Fibroblast of lung (primary cell): Measurements from ENCODE around the gene S100A14. TPM values are rescaled to one million over a fixed set of nuclear protein-coding genes. Genes with fewer than 3 reads are reported as not detected.
A peak's percentile ranks its signal among the peaks of the same experiment; 100 is the strongest.

Experiments used
- DNase-seq, 2 donors: peaks; one replicate each; pipeline versions ENCODE4 v3.0.0 to v3.0.0-alpha.2; 2010; ENCODE audit warnings: low read depth in 2 of 2
- H2AFZ ChIP-seq: 2 replicates; pipeline ENCODE4 v1.5.1; 2012; ENCODE audit warnings: low read length, control low read depth, inconsistent platforms
- H3K27ac ChIP-seq: 2 replicates; pipeline ENCODE4 v1.5.1; 2011; ENCODE audit warnings: low read length, control low read depth; ENCODE audit not compliant: insufficient read depth
- H3K27me3 ChIP-seq: 2 replicates; pipeline ENCODE4 v1.5.1; 2011; ENCODE audit warnings: mild to moderate bottlenecking, low read length; ENCODE audit not compliant: control insufficient read depth, insufficient read depth
- H3K36me3 ChIP-seq: 2 replicates; pipeline ENCODE4 v1.5.1; 2011; ENCODE audit warnings: low read length; ENCODE audit not compliant: control insufficient read depth, insufficient read depth
- H3K4me1 ChIP-seq: 2 replicates; pipeline ENCODE4 v1.5.1; 2011; ENCODE audit warnings: low read length; ENCODE audit not compliant: control insufficient read depth, insufficient read depth; ENCODE audit errors: extremely low read depth
- H3K4me2 ChIP-seq: 2 replicates; pipeline ENCODE4 v1.5.1; 2011; ENCODE audit warnings: low read length, control low read depth; ENCODE audit not compliant: insufficient read depth; ENCODE audit errors: extremely low read depth
- H3K4me3 ChIP-seq, 4 experiments: fragments of 200-600 bp in 1 of 4; sonication (generic) in 1 of 4; replicated peaks in 1 of 4; 2 replicates each; pipeline ENCODE4 v1.5.1; 2011 to 2016; ENCODE audit warnings: low read length in 4 of 4, low read depth in 3 of 4, mild to moderate bottlenecking in 3 of 4, control low read depth in 2 of 4, inconsistent platforms in 1 of 4, mixed read lengths in 1 of 4; ENCODE audit not compliant: insufficient read depth in 1 of 4; ENCODE audit errors: control extremely low read depth in 1 of 4
- H3K79me2 ChIP-seq: 2 replicates; pipeline ENCODE4 v1.5.1; 2012; ENCODE audit warnings: mild to moderate bottlenecking, low read length, inconsistent platforms; ENCODE audit not compliant: control insufficient read depth, insufficient read depth
- H3K9ac ChIP-seq: 2 replicates; pipeline ENCODE4 v1.5.1; 2011; ENCODE audit warnings: mild to moderate bottlenecking, low read length, control low read depth; ENCODE audit not compliant: insufficient read depth
- H3K9me3 ChIP-seq: 2 replicates; pipeline ENCODE4 v1.5.1; 2012; ENCODE audit warnings: low read depth, low read length; ENCODE audit not compliant: control insufficient read depth, insufficient read depth
- H4K20me1 ChIP-seq: 2 replicates; pipeline ENCODE4 v1.5.1; 2011; ENCODE audit warnings: low read length; ENCODE audit not compliant: control insufficient read depth, insufficient read depth; ENCODE audit errors: extremely low read depth
- EZH2 ChIP-seq: IDR thresholded peaks from 2 replicates; pipeline ENCODE4 v1.5.1; 2012; ENCODE audit warnings: low read length, control low read depth, mild to moderate bottlenecking; ENCODE audit errors: missing control alignments
- polyA plus RNA-seq, 2 donors: library from polyadenylated mRNA; depleted of rRNA in 1 of 2; stranded (reverse) in 1 of 2; unstranded in 1 of 2; fragments of >200 nt; gene quantifications; 2 replicates each; pipeline ENCODE4 v1.2.1, GENCODE V29; 2011 to 2012; ENCODE audit warnings: missing spikeins in 1 of 2
- total RNA-seq: library from RNA; depleted of rRNA; stranded (reverse); fragments of >200 nt; gene quantifications from 2 replicates; pipeline ENCODE4 v1.2.1, GENCODE V29; 2014
- TF ChIP-seq, protein P1 (sequence below), 2 donors: IDR thresholded peaks in 1 of 2; conservative IDR thresholded peaks in 1 of 2; 1 replicate in 1 of 2; 2 replicates in 1 of 2; pipeline ENCODE4 v1.5.1; 2011 to 2012; ENCODE audit warnings: low read length in 2 of 2, control low read depth in 1 of 2, inconsistent platforms in 1 of 2, low read depth in 1 of 2, mild to moderate bottlenecking in 1 of 2

Gene S100A14
- total and polyA plus RNA-seq, 2 donors (not counting 1 experiment from before 2014, with no cell fraction given), result 0.33 to 0.51 TPM

DNA sequence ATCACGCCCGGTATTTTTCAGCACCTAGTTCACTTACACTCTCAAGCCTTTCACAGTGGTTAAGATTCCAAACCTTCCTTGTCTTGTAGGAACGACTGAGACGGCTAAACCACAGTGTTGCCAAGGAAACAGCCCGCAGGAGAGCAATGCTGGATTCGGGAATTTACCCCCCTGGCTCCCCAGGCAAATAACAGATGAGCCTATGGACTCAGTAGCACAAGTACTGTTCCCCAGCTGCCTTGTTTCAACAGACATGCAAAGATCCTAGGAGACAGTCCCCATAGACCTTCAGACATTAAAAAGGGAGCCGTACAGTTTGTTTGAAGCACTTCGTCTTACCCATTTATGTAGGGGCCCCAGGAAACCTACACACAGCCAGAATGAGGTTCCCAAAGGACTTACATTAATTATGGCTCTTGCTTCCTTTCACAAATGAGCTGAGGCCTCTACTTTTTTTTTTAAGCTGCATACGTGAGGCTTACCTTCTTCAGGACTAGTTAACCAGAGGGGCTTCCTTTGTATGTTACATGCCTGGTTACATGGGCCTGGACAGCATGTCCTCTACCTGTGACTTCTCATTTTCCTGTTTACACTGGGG lies 45.1 kb upstream of the S100A14 start:
- H3K4me3 ChIP-seq, result no peak overlapping the region
- no peak overlapping the region for H3K9ac ChIP-seq
- H3K36me3 ChIP-seq, result peaks cover 11% of the 10 kb centered on the region
- DNase-seq, result peak in 1 of 2 donors; percentile 82
- no peak for TF ChIP-seq EZH2
- TF ChIP-seq, protein P1, sequence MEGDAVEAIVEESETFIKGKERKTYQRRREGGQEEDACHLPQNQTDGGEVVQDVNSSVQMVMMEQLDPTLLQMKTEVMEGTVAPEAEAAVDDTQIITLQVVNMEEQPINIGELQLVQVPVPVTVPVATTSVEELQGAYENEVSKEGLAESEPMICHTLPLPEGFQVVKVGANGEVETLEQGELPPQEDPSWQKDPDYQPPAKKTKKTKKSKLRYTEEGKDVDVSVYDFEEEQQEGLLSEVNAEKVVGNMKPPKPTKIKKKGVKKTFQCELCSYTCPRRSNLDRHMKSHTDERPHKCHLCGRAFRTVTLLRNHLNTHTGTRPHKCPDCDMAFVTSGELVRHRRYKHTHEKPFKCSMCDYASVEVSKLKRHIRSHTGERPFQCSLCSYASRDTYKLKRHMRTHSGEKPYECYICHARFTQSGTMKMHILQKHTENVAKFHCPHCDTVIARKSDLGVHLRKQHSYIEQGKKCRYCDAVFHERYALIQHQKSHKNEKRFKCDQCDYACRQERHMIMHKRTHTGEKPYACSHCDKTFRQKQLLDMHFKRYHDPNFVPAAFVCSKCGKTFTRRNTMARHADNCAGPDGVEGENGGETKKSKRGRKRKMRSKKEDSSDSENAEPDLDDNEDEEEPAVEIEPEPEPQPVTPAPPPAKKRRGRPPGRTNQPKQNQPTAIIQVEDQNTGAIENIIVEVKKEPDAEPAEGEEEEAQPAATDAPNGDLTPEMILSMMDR (conservative IDR thresholded peaks at IDR 0.05 in 1 of 2, IDR thresholded peaks at IDR 0.05 in 1 of 2; ENCODE audit: low read depth in 1 of 2, low read length in 2 of 2), result no peak
- H3K27ac ChIP-seq, result no peak overlapping the region
- peaks cover 12% of the 10 kb centered on the region for H3K79me2 ChIP-seq
- no peaks in the 10 kb centered on the region for H3K27me3 ChIP-seq
- no peaks in the 10 kb centered on the region for H4K20me1 ChIP-seq
- no peaks in the 10 kb centered on the region for H3K9me3 ChIP-seq
- no peak overlapping the region for H3K4me2 ChIP-seq
- H3K4me1 ChIP-seq, result peaks cover 4% of the 10 kb centered on the region
- H2AFZ ChIP-seq, result no peak overlapping the region

DNA sequence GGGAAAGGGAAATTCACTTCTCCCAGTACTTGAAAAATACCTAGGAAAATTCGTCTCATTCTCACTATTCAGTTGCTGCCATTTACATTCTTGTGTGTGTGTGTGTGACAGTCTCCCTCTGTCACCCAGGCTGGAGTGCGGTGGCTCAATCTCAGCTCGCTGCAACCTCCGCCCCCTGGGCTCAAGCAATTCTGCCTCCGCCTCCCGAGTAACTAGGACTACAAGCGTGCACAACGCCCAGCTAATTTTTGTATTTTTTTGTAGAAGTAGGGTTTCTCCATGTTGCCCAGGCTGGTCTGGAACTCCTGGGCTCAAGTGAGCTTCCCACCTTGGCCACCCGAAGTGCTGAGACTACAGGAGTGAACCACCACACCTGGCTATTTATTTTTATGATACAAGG lies 43.5 kb upstream of the S100A14 start:
- no peak overlapping the region for H2AFZ ChIP-seq
- no peaks in the 10 kb centered on the region for H4K20me1 ChIP-seq
- peaks cover 4% of the 10 kb centered on the region for H3K4me1 ChIP-seq
- no peaks in the 10 kb centered on the region for H3K27me3 ChIP-seq
- H3K4me2 ChIP-seq, result peak overlapping the region; percentile 15
- DNase-seq, result no peak
- H3K79me2 ChIP-seq, result peaks cover 12% of the 10 kb centered on the region
- no peak overlapping the region for H3K27ac ChIP-seq
- no peaks in the 10 kb centered on the region for H3K9me3 ChIP-seq
- no peak overlapping the region for H3K9ac ChIP-seq
- H3K36me3 ChIP-seq, result peaks cover 9% of the 10 kb centered on the region
- peak overlapping the region; percentile 58 to 99 (median 80) for H3K4me3 ChIP-seq
- TF ChIP-seq, protein P1 (conservative IDR thresholded peaks at IDR 0.05 in 1 of 2, IDR thresholded peaks at IDR 0.05 in 1 of 2; ENCODE audit: low read depth in 1 of 2, low read length in 2 of 2), result no peak
- no peak for TF ChIP-seq EZH2

DNA sequence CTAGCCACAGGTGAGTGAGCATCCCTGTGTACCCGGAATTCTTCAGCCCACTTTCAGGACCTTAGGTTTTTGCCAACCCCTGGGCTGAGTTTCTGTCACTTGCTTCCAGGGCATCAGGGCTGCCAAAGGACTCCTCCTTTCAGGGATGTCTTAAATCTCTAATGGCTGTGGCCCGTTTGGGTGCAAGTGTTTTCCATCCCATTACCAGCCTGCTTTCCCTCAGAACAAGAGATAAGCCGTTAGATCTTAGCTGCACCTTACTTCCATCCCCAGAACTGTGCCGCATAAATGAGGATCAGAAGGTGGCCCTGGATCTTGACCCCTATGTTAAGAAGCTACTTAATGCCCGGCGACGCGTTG lies 43.0 kb upstream of the S100A14 start:
- Histone ChIP-seq H2AFZ (peak overlapping the region; percentile 17), H3K4me3 (peak overlapping the region; percentile 58 to 99 (median 80)), H3K4me2 (peak overlapping the region; percentile 15), H4K20me1 (no peaks in the 10 kb centered on the region), H3K4me1 (peaks cover 4% of the 10 kb centered on the region), H3K9ac (peak overlapping the region; percentile 73), H3K27me3 (no peaks in the 10 kb centered on the region), H3K27ac (peak overlapping the region; percentile 27), H3K36me3 (peaks cover 7% of the 10 kb centered on the region), H3K79me2 (peaks cover 12% of the 10 kb centered on the region), H3K9me3 (no peaks in the 10 kb centered on the region)
- DNase-seq, result no peak
- TF ChIP-seq, protein P1 (conservative IDR thresholded peaks at IDR 0.05 in 1 of 2, IDR thresholded peaks at IDR 0.05 in 1 of 2; ENCODE audit: low read depth in 1 of 2, low read length in 2 of 2), result no peak
- no peak for TF ChIP-seq EZH2
